ENCODE results near the gene RD3L.

Gene RD3L

GRCh38 chr14:103949131-103949790 lies 6.9 kb upstream of the RD3L start:
- no peaks in the 10 kb centered on the region for H3K9me3 ChIP-seq (replicated peaks; ENCODE audit: low read length)
- H3K4me2 ChIP-seq (ENCODE audit: low read length), result no peak overlapping the region
- no peaks in the 10 kb centered on the region for H3K36me3 ChIP-seq (ENCODE audit: insufficient read depth, low read length)
- H3K27me3 ChIP-seq (ENCODE audit: control insufficient read depth, insufficient read depth, low read length), result peaks cover 13% of the 10 kb centered on the region
- no peak overlapping the region for H3K9ac ChIP-seq (ENCODE audit: low read depth, low read length)
- H3K4me3 ChIP-seq (ENCODE audit: low read length), result no peak overlapping the region
- no peaks in the 10 kb centered on the region for H3K4me1 ChIP-seq (ENCODE audit: control insufficient read depth, insufficient read depth, low read length)

DNA sequence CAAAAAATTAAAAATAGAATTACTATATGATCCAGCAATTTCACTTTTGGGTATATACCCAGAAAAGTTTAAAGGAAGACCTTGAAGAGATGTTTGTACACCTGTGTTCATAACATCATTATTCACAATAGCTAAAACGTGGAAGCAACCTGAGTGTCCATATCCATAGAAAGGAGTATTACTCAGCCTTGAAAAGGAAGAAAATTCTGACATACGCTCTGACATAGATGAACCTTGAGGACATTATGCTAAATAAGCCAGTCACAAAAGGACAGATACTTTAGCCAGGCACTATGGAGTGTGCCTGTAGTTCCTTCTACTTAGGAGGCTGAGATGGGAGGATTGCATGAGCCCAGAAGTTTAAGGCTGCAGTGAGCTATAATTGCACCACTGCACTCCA lies 6.1 kb upstream of the RD3L start:
- Histone ChIP-seq H3K27me3 (ENCODE audit: control insufficient read depth, insufficient read depth, low read length) (peaks cover 22% of the 10 kb centered on the region), H3K9me3 (replicated peaks; ENCODE audit: low read length) (no peaks in the 10 kb centered on the region), H3K4me1 (ENCODE audit: control insufficient read depth, insufficient read depth, low read length) (no peaks in the 10 kb centered on the region), H3K4me2 (ENCODE audit: low read length) (no peak overlapping the region), H3K4me3 (ENCODE audit: low read length) (no peak overlapping the region), H3K36me3 (ENCODE audit: insufficient read depth, low read length) (no peaks in the 10 kb centered on the region), H3K9ac (ENCODE audit: low read depth, low read length) (no peak overlapping the region)

- no peaks in the 10 kb centered on the region for H3K9me3 ChIP-seq (replicated peaks; ENCODE audit: low read length)
- no peak overlapping the region for H3K9ac ChIP-seq (ENCODE audit: low read depth, low read length)
- no peak overlapping the region for H3K4me3 ChIP-seq (ENCODE audit: low read length)
- no peaks in the 10 kb centered on the region for H3K4me1 ChIP-seq (ENCODE audit: control insufficient read depth, insufficient read depth, low read length)
- no peaks in the 10 kb centered on the region for H3K36me3 ChIP-seq (ENCODE audit: insufficient read depth, low read length)
- peaks cover 30% of the 10 kb centered on the region for H3K27me3 ChIP-seq (ENCODE audit: control insufficient read depth, insufficient read depth, low read length)
- H3K4me2 ChIP-seq (ENCODE audit: low read length), result no peak overlapping the region
Observed at GRCh38 chr14:103946975-103947374, 4.6 kb upstream of the RD3L start.

DNA sequence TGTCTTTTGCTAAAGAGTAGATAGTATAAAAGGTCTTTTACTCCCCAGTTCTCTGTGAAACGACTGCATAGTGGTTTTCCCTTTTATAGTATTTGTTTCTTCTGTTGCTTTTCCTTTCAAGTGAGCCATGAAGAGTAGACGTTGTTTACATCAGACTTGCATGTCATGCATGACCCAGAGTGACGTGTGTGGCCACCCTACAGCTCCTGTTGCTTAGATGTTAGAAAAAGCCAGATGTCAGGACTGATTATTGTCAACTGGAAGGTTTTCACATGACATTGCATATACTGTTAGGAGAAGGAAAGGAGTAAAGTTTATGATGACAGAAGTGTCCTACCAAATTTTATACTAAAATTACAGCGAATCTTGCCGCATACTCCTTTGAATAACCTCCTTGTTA lies 1.3 kb upstream of the RD3L start:
- no peaks in the 10 kb centered on the region for H3K36me3 ChIP-seq (ENCODE audit: insufficient read depth, low read length)

DNA sequence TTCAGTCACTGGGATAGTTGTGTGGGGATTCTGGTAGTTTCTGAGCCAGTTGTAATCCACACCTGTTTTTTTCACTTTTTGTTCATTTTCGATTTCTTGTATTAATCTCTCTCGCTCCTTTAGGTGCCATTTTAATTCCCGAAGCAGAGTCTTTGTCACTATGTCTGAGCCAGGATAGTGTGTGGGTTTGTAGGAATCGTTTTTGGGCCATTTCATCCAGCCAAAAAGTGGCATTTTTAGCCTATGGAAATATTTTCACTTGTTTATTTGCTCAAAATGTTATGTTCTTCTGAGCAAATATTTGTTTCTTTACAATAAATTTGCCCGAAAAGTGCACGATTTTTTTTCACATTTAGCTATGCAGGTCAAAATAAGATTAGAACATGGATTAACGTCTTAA lies 867 bp downstream of the RD3L start:
- peaks cover 58% of the 10 kb centered on the region for H3K27me3 ChIP-seq (ENCODE audit: control insufficient read depth, insufficient read depth, low read length)
- no peaks in the 10 kb centered on the region for H3K9me3 ChIP-seq (replicated peaks; ENCODE audit: low read length)
- no peak overlapping the region for H3K9ac ChIP-seq (ENCODE audit: low read depth, low read length)
- H3K4me2 ChIP-seq (ENCODE audit: low read length), result no peak overlapping the region
- no peaks in the 10 kb centered on the region for H3K4me1 ChIP-seq (ENCODE audit: control insufficient read depth, insufficient read depth, low read length)
- no peak overlapping the region for H3K4me3 ChIP-seq (ENCODE audit: low read length)
- no peaks in the 10 kb centered on the region for H3K36me3 ChIP-seq (ENCODE audit: insufficient read depth, low read length)

More for the DNA sequence above, 1.3 kb upstream of the RD3L start:
- Histone ChIP-seq H3K27me3 (ENCODE audit: control insufficient read depth, insufficient read depth, low read length) (peaks cover 50% of the 10 kb centered on the region), H3K4me1 (ENCODE audit: control insufficient read depth, insufficient read depth, low read length) (no peaks in the 10 kb centered on the region), H3K9ac (ENCODE audit: low read depth, low read length) (no peak overlapping the region), H3K4me2 (ENCODE audit: low read length) (no peak overlapping the region), H3K4me3 (ENCODE audit: low read length) (no peak overlapping the region), H3K9me3 (replicated peaks; ENCODE audit: low read length) (no peaks in the 10 kb centered on the region)

DNA sequence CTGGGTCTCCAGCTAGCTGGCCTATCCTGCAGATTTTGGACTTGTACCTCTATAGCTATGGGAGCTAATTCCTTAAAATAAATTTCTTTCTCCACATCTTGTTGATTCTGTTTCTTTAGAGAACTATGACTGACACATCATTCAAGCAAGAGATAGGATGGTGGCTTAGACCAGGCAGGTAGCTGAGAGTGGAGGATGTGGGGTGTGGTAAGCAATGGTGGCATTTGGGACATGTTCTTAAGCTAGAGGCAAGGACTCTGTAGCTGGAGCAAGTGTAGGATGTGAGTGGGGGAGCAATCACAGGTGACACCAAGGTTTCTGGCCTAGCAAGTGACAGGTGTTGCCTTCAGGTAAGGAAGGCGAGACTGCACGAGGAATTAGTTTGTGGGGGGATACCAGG lies 7.2 kb downstream of the RD3L start:
- Histone ChIP-seq H3K36me3 (ENCODE audit: insufficient read depth, low read length) (no peaks in the 10 kb centered on the region), H3K4me2 (ENCODE audit: low read length) (no peak overlapping the region), H3K9ac (ENCODE audit: low read depth, low read length) (no peak overlapping the region), H3K27me3 (ENCODE audit: control insufficient read depth, insufficient read depth, low read length) (peaks cover 22% of the 10 kb centered on the region), H3K4me3 (ENCODE audit: low read length) (no peak overlapping the region), H3K9me3 (replicated peaks; ENCODE audit: low read length) (no peaks in the 10 kb centered on the region), H3K4me1 (ENCODE audit: control insufficient read depth, insufficient read depth, low read length) (no peaks in the 10 kb centered on the region)

DNA sequence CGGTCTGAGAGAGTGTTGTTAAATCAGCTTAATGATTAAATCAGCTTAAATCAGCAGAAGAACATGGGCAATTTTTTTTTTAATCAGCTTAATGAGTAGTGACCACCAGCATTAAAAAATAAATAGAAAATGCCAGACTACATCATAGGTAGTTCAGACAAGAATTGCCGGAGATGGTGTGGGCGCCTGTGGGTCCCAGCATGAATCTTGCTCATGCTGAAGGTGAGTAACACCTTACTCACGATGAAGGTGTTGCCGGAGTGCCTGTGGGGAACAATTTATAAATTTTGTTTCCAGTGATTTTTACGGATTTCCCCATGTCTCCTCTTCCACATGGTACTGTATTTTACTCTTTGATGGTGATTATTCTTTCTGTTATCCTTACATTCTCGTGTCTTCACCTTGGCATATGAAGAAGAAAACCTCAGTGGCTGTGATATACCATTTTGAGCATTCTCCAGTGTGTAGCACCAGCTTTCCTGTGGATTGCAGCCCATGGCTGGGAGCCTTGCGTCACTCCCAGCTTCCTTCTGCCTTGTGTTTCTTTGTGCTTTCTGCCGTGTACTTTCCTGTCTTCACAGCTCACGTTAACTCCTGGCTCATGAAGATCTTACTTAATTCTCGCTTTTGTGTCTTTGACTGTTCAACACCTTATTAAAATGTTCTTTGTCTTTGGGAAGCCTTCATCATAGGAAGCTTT lies 9.4 kb downstream of the RD3L start:
- peaks cover 21% of the 10 kb centered on the region for H3K27me3 ChIP-seq (ENCODE audit: control insufficient read depth, insufficient read depth, low read length)
- no peaks in the 10 kb centered on the region for H3K9me3 ChIP-seq (replicated peaks; ENCODE audit: low read length)
- H3K4me1 ChIP-seq (ENCODE audit: control insufficient read depth, insufficient read depth, low read length), result no peaks in the 10 kb centered on the region
- H3K4me2 ChIP-seq (ENCODE audit: low read length), result no peak overlapping the region
- no peaks in the 10 kb centered on the region for H3K36me3 ChIP-seq (ENCODE audit: insufficient read depth, low read length)
- no peak overlapping the region for H3K9ac ChIP-seq (ENCODE audit: low read depth, low read length)
- no peak overlapping the region for H3K4me3 ChIP-seq (ENCODE audit: low read length)

- H3K4me1 ChIP-seq (ENCODE audit: control insufficient read depth, insufficient read depth, low read length), result no peaks in the 10 kb centered on the region
- H3K36me3 ChIP-seq (ENCODE audit: insufficient read depth, low read length), result no peaks in the 10 kb centered on the region
- H3K9me3 ChIP-seq (replicated peaks; ENCODE audit: low read length), result no peaks in the 10 kb centered on the region
- no peak overlapping the region for H3K4me2 ChIP-seq (ENCODE audit: low read length)
- H3K4me3 ChIP-seq (ENCODE audit: low read length), result no peak overlapping the region
- no peak overlapping the region for H3K9ac ChIP-seq (ENCODE audit: low read depth, low read length)
- H3K27me3 ChIP-seq (ENCODE audit: control insufficient read depth, insufficient read depth, low read length), result peaks cover 12% of the 10 kb centered on the region
Observed at GRCh38 chr14:103931422-103931821, 10.9 kb downstream of the RD3L start.

DNA sequence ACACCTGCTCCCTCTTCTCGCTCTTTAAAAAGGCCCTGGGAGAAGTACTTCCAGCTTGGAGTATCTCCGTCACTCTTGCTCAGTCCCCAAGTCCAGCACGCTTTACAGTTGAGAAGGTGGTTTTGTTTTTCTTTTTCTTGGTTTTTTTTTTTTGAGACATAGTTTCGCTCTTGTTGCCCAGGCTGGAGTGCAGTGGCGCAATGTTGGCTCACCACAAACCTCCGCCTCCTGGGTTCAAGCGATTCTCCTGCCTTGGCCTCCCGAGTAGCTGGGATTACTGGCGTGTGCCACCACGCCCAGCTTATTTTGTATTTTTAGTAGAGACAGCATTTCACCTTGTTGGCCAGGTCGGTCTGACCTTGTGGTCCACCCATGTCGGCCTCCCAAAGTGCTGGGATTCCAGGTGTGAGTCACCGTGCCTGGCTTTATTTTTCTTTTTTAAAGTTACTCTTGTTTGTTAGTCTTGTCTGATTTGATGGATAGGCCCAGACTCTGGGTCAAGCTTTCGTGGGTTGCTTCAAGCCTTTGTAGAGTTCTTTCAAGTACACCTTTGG lies 12.2 kb downstream of the RD3L start:
- Histone ChIP-seq H3K27me3 (ENCODE audit: control insufficient read depth, insufficient read depth, low read length) (peaks cover 12% of the 10 kb centered on the region), H3K4me1 (ENCODE audit: control insufficient read depth, insufficient read depth, low read length) (no peaks in the 10 kb centered on the region)

GRCh38 chr14:103928011-103928890 lies 14.1 kb downstream of the RD3L start, which contains the start of gene TDRD9:
Gene TDRD9 (plus strand): TSS chr14:103928456. CDS start chr14:103928510, 54 bp downstream.
- H3K4me3 ChIP-seq (ENCODE audit: low read length), result no peak within 1 kb of the TSS
- H3K27me3 ChIP-seq (ENCODE audit: control insufficient read depth, insufficient read depth, low read length), result peaks cover 25% of the 10 kb centered on the region
- no peak within 1 kb of the TSS for H3K4me2 ChIP-seq (ENCODE audit: low read length)
- no peaks in the 10 kb centered on the region for H3K36me3 ChIP-seq (ENCODE audit: insufficient read depth, low read length)
- no peaks in the 10 kb centered on the region for H3K4me1 ChIP-seq (ENCODE audit: control insufficient read depth, insufficient read depth, low read length)
- no peak within 1 kb of the TSS for H3K9ac ChIP-seq (ENCODE audit: low read depth, low read length)
- no peaks in the 10 kb centered on the region for H3K9me3 ChIP-seq (replicated peaks; ENCODE audit: low read length)

More for the DNA sequence above, 12.2 kb downstream of the RD3L start:
- Histone ChIP-seq H3K4me3 (ENCODE audit: low read length) (no peak overlapping the region), H3K36me3 (ENCODE audit: insufficient read depth, low read length) (no peaks in the 10 kb centered on the region), H3K9me3 (replicated peaks; ENCODE audit: low read length) (no peaks in the 10 kb centered on the region), H3K9ac (ENCODE audit: low read depth, low read length) (no peak overlapping the region), H3K4me2 (ENCODE audit: low read length) (no peak overlapping the region)

DNA sequence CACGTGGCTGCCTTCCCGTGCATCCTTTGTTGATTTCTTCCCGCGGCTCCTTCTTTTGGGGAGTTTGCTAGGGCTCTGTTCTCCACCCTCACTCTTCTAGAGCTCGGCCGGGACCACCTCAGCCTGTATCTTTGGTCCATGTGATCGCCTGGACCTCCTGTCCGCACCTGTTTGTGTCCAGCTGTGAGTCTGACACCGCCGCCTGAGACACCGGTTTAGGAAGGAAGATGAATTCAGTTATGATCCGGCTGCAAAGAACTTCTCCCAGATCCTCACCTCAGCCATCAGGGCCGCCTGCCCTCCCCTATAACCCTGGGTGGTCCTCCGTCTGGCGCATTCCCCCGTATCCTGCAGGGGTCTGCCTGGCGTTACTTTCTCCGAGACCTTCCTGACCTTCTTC lies 14.8 kb downstream of the RD3L start:
- Histone ChIP-seq H3K4me1 (ENCODE audit: control insufficient read depth, insufficient read depth, low read length) (no peaks in the 10 kb centered on the region), H3K4me3 (ENCODE audit: low read length) (no peak overlapping the region), H3K27me3 (ENCODE audit: control insufficient read depth, insufficient read depth, low read length) (peaks cover 19% of the 10 kb centered on the region), H3K4me2 (ENCODE audit: low read length) (no peak overlapping the region), H3K9me3 (replicated peaks; ENCODE audit: low read length) (no peaks in the 10 kb centered on the region), H3K9ac (ENCODE audit: low read depth, low read length) (no peak overlapping the region), H3K36me3 (ENCODE audit: insufficient read depth, low read length) (no peaks in the 10 kb centered on the region)

Measured in skeletal muscle satellite cell (primary cell).